ENCODE data around the gene ALDH7A1.
"Not testable (repeated sequence)": the region's sequence is repeated elsewhere in the genome, so short reads cannot be mapped to it uniquely, and the experiment has no call there.

The ALDH7A1 gene

GRCh38 chr5:126575644-126576043 lies 19.4 kb downstream of the ALDH7A1 start:
- FAIRE-seq (no peak), DNase-seq (ENCODE audit: insufficient read length, low spot score) (no peak)
- TF ChIP-seq CTCF (IDR thresholded peaks at IDR 0.05; ENCODE audit: insufficient read depth, missing control alignments): no peak

- DNase-seq (ENCODE audit: insufficient read length, low spot score): no peak
- no peak for TF ChIP-seq CTCF (IDR thresholded peaks at IDR 0.05; ENCODE audit: insufficient read depth, missing control alignments)
- FAIRE-seq: no peak
These were observed 26.7 kb downstream of the ALDH7A1 start for GRCh38 chr5:126568206-126568755.

- DNase-seq (ENCODE audit: insufficient read length, low spot score): no peak
- no peak for TF ChIP-seq CTCF (IDR thresholded peaks at IDR 0.05; ENCODE audit: insufficient read depth, missing control alignments)
- no peak for FAIRE-seq
These were observed 32.2 kb downstream of the ALDH7A1 start for GRCh38 chr5:126562823-126563222.

GRCh38 chr5:126561908-126562307 lies 33.1 kb downstream of the ALDH7A1 start:
- no peak for TF ChIP-seq CTCF (IDR thresholded peaks at IDR 0.05; ENCODE audit: insufficient read depth, missing control alignments)
- DNase-seq (ENCODE audit: insufficient read length, low spot score) (no peak), FAIRE-seq (no peak)

- FAIRE-seq; DNase-seq (ENCODE audit: insufficient read length, low spot score): not testable (repeated sequence)
These were observed 39.9 kb downstream of the ALDH7A1 start for GRCh38 chr5:126555101-126555500.

- no peak for TF ChIP-seq CTCF (IDR thresholded peaks at IDR 0.05; ENCODE audit: insufficient read depth, missing control alignments)
- FAIRE-seq: no peak
- no peak for DNase-seq (ENCODE audit: insufficient read length, low spot score)
These were observed 42.4 kb downstream of the ALDH7A1 start for GRCh38 chr5:126552614-126553013.

- TF ChIP-seq CTCF (IDR thresholded peaks at IDR 0.05; ENCODE audit: insufficient read depth, missing control alignments): peak; percentile 59
- no peak for FAIRE-seq
- DNase-seq (ENCODE audit: insufficient read length, low spot score): no peak
These were observed 50.8 kb downstream of the ALDH7A1 start for GRCh38 chr5:126544087-126544740.

All from D721Med (cell line).